ENCODE measurements around the gene RING1. TPM values are rescaled to one million over a fixed set of nuclear protein-coding genes. Genes with fewer than 3 reads are reported as not detected.
A peak's percentile ranks its signal among the peaks of the same experiment; 100 is the strongest.
"Not testable (repeated sequence)": the region's sequence is repeated elsewhere in the genome, so short reads cannot be mapped to it uniquely, and the experiment has no call there.

RING1 gene
- total RNA-seq, 1 donor: 40.4 TPM

DNA sequence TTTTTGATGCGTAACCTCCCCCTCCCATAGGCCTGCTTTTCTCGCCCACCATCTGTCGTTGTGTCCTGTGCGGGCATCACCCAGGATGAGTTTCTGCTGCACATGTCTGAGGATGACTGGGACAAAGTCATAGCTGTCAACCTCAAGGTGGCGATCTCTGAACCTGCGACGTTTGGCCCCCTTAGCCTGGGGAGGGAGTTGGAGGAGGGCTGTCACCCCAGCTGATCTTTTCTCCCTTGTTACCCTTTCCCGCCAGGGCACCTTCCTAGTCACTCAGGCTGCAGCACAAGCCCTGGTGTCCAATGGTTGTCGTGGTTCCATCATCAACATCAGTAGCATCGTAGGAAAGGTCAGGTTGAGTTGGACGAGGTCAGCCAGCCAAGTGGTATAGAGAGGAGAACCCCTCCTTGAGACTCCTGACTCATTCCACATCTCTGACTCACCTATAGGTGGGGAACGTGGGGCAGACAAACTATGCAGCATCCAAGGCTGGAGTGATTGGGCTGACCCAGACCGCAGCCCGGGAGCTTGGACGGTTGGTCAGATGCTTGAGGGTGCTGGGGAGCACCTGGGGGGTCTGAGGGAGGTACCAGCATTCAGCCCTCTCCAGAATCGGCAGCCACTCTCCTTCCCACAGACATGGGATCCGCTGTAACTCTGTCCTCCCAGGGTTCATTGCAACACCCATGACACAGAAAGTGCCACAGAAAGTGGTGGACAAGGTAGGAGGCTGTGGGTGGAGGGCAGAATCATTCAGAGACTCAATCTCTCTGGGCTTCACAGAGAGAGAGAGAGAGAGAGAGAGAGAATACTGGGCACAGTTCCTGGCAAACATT is 2.9 kb upstream of the RING1 start:
- no peak for DNase-seq (ENCODE audit: low read depth in 2 of 3, low spot score in 2 of 3)

DNA sequence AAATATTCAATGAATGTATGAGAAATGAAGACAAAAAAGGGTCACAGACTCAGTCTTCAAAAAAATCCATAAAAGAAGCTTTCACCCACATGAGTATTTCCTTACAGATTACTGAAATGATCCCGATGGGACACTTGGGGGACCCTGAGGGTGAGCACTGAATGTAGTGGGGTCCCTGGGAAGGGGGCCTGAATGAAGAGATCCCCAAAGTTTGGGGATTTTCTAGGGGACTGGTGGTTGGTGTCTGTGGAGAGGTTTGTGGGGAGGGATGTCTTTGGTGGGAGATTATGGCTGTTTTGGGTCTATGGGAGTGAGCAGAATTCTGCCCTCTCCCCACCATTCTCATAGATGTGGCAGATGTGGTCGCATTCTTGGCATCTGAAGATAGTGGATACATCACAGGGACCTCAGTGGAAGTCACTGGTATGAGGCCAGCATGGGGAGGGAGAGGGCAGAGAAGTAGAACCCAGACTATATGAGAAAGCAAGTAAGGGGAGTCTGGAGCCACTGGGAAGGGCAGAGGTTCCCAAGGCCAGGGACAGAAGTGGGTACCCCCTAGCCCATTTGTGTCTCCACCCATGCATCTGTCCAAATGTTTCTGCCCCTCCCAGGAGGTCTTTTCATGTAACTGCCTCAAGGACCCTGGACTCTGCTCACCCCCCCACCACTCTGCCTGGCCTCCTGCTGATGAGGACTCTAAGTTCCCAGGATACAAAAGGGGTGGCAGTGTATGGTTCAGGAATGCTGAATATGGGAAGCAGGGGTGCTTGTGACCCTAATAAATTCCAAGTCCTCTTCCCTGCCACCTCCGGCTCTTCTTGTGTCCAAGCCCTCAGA is 2.1 kb upstream of the RING1 start:
- no peak for DNase-seq (ENCODE audit: low read depth in 2 of 3, low spot score in 2 of 3)

DNA sequence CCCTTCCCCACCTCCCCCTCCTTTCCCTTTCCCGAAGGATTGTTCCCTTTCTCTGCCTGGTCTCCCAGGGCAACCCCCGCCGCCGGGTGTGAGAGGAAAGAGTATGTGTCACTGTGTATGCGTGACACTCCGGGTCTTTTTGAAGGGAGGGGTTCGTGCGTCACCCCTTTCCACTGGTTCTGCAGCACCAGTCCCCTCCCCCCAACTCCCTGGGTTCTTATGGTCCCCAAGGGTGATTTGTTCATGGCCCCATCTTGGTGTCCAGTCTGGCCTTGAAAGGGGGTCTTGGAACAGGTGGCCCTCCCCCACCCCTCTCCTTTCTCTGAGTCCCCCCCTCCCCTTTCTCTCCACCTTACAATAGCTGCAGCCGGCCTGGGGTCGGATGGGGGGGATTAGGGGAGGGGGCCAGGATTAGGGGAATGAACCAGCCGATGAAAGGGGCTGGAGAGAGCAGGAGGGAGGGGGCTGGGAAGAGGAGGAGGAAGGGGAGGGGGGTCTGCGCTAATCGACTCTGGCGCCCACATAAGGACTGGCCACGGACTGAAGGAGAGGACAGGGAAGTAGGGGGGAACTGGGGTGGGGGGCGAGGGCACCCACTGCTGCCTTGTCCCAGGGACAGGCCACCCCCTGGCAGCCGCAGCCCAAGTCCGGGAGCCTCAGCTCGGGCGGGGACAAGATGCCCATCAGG is 1.3 kb upstream of the RING1 start:
- no peak for DNase-seq (ENCODE audit: low read depth in 2 of 3, low spot score in 2 of 3)

DNA sequence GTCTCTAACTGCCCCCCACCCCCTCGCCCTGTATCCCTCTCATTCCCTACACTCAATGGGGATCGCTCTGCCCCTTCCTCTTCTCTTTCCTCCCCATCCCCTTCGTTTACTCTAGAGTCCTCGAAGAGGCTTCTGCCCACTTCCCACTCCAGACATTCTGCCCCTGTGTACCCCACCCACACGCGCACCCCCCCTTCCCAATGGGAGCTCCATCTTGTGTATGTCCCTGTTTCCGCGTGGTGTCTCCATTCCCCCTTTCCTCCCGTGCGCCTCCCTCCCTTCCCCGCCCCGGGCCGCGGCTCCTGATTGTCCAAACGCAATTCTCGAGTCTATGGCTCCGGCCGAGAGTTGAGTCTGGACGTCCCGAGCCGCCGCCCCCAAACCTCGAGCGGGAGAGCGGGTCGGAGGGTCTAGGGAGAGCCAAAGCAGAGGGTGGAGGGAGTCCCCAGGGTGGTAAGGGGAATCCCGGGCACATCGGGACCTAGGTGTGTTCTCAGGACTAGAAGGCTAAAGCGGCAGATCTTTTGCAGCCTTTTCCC is 679 bp upstream of the RING1 start:
- peak in 1 of 3 donors; percentile 28 for DNase-seq (ENCODE audit: low read depth in 2 of 3, low spot score in 2 of 3)

DNA sequence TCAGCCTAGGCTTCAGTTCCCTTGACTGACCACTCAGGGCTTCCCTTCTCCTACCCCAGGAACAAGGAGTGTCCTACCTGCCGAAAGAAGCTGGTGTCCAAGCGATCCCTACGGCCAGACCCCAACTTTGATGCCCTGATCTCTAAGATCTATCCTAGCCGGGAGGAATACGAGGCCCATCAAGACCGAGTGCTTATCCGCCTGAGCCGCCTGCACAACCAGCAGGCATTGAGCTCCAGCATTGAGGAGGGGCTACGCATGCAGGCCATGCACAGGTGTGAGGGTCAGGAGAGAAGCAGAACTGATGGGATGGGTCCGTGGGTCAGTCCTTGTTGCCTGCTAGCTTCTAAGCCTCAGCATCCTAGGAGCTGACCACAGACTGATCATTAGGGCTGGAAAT is 1.6 kb downstream of the RING1 start:
- no peak for DNase-seq (ENCODE audit: low read depth in 2 of 3, low spot score in 2 of 3)

DNA sequence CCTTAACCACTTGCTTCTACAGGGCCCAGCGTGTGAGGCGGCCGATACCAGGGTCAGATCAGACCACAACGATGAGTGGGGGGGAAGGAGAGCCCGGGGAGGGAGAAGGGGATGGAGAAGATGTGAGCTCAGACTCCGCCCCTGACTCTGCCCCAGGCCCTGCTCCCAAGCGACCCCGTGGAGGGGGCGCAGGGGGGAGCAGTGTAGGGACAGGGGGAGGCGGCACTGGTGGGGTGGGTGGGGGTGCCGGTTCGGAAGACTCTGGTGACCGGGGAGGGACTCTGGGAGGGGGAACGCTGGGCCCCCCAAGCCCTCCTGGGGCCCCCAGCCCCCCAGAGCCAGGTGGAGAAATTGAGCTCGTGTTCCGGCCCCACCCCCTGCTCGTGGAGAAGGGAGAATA is 2.8 kb downstream of the RING1 start:
- no peak for DNase-seq (ENCODE audit: low read depth in 2 of 3, low spot score in 2 of 3)

DNA sequence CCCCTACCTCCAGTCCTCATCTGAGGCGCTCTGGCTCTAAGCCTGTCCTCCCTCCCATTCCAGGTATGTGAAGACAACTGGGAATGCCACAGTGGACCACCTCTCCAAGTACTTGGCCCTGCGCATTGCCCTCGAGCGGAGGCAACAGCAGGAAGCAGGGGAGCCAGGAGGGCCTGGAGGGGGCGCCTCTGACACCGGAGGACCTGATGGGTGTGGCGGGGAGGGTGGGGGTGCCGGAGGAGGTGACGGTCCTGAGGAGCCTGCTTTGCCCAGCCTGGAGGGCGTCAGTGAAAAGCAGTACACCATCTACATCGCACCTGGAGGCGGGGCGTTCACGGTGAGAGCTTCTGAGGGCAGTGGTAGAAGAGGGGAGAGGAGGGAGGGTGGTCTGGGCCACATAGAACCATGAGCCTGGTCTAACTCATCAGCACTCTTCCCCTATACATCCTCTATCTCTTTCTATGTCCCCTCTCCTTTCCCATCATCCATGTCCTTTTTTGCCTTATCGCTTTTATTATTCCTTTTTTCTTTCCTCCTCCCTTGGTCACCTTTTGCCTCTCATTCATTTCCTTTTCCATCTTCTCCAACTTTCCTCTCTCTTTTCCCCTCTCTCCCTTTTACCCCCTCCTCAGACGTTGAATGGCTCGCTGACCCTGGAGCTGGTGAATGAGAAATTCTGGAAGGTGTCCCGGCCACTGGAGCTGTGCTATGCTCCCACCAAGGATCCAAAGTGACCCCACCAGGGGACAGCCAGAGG is 3.5 kb downstream of the RING1 start:
- DNase-seq (ENCODE audit: low read depth in 2 of 3, low spot score in 2 of 3): no peak

DNA sequence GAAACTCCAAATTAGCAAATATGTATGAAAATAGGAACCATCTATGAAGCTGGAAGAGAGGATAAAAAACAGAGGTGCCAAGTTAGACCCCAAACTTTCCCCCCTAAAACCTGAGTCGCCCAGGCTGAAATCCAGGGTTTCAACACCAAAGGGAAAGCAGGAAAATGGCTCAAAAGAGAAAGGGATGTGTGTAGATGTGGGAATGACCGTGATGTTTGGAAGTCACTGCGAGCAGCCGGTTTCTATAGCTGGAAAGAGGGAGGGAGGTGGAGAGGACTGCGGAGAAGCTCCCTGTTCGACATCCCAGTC is 4.5 kb downstream of the RING1 start:
- no peak for DNase-seq (ENCODE audit: low read depth in 2 of 3, low spot score in 2 of 3)

DNA sequence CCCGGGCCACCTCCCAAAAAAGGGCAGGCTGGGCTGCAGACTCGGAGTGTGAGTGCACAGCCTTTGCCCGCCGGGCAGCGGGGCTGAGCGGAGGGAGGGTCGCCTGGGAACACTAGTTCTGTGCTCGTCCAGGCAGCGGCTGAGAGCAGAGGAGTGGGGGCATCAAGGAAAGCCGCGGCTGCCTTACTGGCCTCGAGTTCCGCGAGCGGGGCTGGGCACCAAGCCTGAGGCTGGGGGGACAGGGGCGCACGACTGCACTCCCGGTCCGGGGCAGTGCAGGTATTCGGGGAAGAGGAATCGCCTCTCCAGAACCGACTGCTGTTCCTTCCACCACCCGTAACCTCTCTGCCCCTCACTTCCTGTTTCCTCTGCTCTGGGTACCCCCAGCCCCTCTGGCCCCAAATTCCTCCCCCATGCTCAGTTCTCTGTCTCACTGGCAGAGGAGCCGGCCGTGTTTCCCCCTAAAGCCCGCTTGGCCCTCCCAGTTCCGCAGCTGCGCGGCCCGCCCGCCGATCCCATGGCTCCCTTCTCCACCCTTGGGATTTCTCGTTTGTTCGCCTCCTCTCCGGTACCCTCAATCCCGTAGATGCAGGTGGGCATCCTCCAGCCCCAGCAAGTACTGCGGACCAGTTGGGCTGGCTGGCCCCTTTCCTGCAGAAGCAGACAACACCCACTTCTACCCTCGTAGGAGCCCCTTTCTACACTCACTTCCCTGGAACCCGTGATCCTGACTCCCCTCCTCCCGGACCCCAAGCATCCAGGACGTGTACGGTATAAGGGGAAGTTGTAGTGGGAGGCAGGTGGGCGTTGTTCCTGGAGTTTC is 5.1 kb downstream of the RING1 start:
- DNase-seq (ENCODE audit: low read depth in 2 of 3, low spot score in 2 of 3): peak in 1 of 3 donors; percentile 54

DNA sequence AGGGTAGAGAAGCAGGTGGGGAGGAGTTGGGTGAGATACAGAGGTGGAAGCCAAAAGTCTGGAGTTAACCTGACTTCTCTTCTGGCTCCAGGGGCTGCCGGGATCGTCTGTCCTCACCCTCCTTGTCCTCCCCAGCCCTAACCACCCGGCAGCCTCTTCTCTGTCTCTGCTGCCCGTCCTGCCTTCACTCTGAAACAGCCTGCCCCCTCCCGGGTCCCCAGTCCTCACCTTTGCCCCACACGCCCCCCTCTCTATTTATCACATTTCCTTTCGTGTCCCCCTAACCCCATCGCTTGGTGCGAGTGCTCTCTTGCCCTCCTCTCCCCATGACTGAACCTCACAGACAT is 5.7 kb downstream of the RING1 start:
- DNase-seq (ENCODE audit: low read depth in 2 of 3, low spot score in 2 of 3): no peak

DNA sequence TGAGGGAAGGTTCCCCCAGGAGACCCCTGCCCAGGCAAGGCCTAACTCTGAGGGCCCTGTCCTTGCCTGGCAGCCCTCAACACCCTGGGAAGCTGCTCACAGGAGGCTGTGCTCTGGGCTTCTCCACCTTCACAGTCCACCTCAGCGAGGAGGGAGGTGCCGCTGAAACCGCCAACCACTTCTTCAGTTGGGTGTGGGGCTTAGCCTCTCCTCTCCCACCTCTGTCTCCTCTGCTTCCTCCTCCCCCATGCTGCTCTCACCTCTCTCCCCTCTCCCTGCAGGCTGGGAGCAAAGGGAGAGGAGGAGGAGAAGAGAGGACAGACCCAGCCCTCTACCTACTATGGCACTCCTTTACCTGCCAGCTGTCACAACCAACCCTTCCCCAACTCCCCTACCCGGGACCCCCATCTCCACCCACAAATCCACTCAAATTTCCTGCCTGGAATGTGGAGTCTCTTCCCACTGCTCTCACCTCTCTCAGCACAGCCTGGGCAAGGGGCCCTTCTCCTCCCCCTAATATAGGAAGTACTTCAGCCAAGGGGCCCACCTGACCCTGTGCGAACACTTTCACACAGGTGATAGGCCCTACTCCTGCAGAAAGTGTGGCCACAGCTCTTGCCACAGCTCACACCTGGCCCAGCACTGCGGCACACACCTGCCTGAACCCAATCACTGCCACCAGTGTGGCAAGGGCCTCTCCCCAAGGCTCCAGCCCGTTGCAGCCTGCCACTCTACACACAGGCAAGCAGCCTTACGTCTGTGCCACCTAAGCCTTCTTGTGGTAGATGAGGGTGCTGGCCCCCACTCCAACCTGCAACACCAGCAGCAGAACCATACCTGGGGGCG is 7.2 kb downstream of the RING1 start:
- DNase-seq (ENCODE audit: low read depth in 2 of 3, low spot score in 2 of 3): no peak

DNA sequence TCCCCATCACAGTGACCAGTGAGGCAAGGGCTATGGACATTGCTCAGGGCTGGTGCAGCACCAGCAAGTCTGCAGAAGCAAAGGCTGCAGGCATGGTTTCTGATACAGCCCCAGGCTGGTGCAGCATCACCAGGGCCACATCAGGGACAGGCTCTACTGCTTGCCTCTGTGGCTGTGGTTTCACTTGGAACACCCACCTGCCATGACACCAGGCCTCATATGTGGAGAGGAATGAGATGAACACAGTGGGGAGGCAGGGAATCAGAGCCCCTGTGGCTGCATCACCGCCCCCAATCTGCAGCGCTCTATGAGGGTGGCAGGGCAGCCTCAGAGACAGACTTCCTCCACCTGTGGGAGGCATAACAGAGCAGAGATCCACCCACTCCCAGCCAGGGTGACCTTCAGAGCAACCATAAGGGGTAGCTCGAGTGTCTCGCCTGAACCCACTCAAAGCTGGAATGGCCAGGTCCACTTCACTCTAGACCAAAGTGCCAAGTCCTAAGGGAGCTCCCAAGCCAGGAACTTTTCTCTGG is 7.9 kb downstream of the RING1 start:
- no peak for DNase-seq (ENCODE audit: low read depth in 2 of 3, low spot score in 2 of 3)

DNA sequence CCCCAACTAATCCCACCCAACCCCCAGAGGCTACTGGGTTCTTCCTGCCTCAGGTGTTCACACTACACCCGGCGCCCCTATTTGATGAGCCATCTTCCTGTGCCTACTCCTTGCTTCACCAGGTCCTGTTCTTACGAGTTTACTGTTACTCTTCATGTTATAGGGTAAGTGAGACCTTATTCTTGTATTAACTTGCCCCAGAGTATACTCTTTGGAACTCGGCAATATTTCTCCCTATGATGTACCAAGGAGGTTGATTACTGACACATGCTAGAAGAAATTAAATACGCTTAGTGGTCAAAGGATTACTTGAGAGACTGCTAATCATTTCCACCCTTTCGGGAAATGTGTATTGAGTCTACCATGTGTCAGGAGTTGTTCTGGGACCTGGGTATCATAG is 8.9 kb downstream of the RING1 start:
- DNase-seq (ENCODE audit: low read depth in 2 of 3, low spot score in 2 of 3): no peak

DNA sequence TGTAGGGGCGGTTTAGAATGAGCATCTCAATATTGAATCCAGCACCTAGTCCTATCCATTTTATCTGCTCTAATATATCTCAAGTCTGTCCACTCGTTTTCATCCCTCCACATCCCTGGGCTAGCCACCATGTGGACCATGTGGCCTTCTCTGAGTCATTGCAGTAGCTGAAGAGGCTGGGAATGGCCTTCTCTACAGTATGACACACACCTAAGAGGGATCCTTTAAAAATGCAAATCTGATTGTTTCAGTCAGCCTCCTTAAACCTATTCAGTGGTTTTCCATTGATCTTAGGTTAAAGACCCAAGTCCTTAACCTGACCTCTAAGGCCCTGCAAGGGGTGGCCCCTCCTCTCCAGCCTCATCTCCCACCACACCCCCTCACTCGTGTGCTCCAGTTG is 9.4 kb downstream of the RING1 start:
- no peak for DNase-seq (ENCODE audit: low read depth in 2 of 3, low spot score in 2 of 3)

DNA sequence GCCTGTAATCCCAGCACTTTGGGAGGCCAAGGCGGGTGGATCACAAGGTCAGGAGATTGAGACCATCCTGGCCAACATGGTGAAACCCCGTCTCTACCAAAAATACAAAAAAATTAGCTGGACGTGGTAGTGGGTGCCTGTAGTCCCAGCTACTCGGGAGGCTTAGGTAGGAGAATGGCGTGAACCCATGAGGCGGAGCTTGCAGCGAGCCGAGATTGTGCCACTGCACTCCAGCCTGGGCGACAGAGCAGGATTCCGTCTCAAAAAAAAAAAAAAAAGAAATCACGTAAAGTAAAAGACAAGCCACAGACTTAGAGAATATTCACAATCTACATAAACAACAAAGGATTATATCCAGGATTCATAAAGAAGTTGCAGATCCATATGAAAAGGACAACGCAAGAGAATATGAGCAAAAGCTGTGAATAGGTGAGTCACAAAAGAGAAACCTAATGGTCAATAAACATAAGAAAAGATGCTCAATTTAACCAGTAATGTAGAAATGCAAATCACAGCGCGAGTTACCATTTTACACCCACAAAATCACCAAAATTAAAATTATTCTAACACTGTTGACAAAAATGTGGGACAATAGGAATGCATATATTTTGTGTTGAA is 18.3 kb downstream of the RING1 start:
- not testable (repeated sequence) for DNase-seq (ENCODE audit: low read depth in 2 of 3, low spot score in 2 of 3)

DNA sequence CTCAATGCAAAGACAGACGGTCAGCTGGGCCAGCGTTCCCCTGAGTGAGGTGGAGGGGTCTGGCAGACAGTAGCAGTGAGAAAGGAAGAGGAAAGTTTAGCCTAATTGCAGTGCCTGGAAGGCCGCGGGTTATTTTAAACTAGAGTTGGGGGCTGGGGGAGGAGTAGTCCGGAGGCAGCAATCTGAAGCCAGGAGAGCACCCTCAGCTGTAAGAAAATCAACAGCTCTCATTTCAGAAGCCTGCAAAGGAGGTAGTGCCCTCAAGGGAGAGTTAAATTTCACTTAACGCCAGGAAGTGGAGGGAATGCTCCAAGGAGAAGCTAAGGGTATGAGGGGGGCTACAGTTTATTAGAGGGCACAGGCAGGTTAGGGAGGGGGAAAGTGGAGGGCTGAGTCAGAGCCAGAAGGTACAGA is 26.9 kb downstream of the RING1 start:
- no peak for DNase-seq (ENCODE audit: low read depth in 2 of 3, low spot score in 2 of 3)

DNA sequence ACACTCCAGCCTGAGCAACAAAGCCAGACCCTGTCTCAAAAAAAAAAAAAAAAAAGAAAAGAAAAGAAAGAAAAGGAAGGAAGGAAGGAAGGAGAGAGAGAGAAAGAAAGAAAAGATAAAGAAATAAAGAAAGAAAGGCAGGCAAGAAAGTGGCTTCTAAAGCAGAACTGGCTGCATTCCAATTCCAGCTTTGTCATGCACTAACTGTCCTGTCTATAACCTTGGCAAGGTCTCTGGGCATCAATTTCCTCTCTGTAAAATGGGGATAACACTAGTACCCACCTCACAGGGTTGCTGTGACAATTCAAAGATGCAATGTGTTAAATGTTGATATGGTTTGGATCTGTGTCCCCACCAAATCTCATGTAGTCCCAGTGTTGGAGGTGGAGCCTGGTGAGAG is 28.0 kb downstream of the RING1 start:
- DNase-seq (ENCODE audit: low read depth in 2 of 3, low spot score in 2 of 3): no peak

DNA sequence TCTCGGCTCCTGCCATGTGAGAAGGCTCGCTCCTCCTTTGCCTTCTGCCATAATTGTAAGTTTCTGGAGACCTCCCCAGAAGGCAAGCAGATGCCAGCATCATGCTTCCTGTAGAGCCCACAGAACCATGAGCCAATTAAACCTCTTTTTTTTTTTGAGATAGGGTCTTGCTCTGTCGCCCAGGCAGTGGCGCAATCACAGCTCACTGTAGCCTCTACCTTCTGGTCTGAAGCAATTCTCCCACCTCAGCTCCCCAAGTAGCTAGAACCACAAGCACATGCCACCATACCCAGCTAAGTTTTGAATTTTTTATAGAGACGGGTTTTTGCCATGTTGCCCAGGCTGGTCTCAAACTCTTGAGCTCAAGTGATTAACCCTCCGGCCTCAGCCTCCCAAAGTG is 28.6 kb downstream of the RING1 start:
- DNase-seq (ENCODE audit: low read depth in 2 of 3, low spot score in 2 of 3): no peak
